Stimulated activated effector memory CD8-positive, alpha-beta T cell treated with anti-CD3 and anti-CD28 coated beads, Interleukin-12 subunit alpha, Interleukin-12 subunit beta, amount 100 ng/mL, for 72 hours (primary cell): ENCODE measurements around the gene WNT9A.

Experiments
- ATAC-seq: fragments of 150-1000 bp; cut with Tn5 transposase; 2 replicates; pipeline ENCODE4 v1.10.0; 2021
- DNase-seq, 2 donors: peaks; one replicate each; pipeline ENCODE4 v3.0.0; 2021 to 2022; ENCODE audit warnings: low spot score in 2 of 2
- H3K27ac Mint-ChIP-seq: one replicate; pipeline ENCODE4 v1.8.0; 2022; ENCODE audit warnings: mild to moderate bottlenecking, mixed read lengths
- H3K36me3 Mint-ChIP-seq: one replicate; pipeline ENCODE4 v1.8.0; 2022; ENCODE audit warnings: mild to moderate bottlenecking, mixed read lengths
- H3K4me1 Mint-ChIP-seq: one replicate; pipeline ENCODE4 v1.8.0; 2022; ENCODE audit warnings: mixed read lengths
- H3K4me3 Mint-ChIP-seq: one replicate; pipeline ENCODE4 v1.8.0; 2022; ENCODE audit warnings: mild to moderate bottlenecking, mixed read lengths
- H3K9me3 Mint-ChIP-seq: one replicate; pipeline ENCODE4 v1.8.0; 2022; ENCODE audit warnings: mixed read lengths

The WNT9A gene

DNA sequence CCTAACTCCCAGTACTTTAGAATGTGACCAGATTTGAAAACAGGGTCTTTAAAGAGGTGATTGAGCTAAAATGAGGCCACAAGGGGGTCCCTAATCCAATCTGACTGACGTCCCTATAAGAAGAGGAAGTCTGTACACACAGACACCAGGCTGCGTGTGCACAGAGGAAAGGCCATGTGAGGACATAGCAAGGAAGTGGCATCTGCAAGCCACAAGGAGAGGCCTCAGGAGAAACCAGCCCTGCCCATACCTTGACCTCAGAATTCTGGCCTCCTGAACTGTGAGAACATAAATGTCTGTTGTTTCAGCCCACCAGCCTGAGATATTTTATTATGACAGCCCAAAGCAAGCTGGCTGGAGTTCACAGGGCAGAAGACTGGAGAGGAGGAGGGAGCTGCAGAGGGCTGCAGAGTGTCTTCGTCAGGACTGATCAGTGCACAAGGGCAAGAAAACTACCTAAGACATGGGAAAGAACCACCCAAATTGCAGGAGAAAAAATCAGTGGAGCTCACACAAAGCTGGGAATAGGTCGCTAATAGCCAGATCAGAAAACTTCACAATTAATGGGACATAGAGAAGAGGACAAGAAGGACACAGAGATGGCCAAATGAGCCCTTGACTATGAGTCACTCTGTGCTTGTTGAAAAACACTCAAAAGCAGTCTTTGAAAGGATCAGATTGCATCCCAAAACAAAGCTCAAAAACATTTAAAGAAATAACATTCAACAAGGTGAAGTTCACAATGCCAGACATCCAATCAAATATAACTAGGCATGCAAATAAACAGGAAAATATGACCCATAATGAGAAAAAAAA lies 14.1 kb upstream of the WNT9A start:
- H3K36me3 Mint-ChIP-seq: no peaks in the 10 kb centered on the region
- no peak overlapping the region for H3K4me3 Mint-ChIP-seq
- DNase-seq (no peak), ATAC-seq (no peak)
- H3K9me3 Mint-ChIP-seq: no peaks in the 10 kb centered on the region
- H3K27ac Mint-ChIP-seq: no peak overlapping the region
- peaks cover 6% of the 10 kb centered on the region for H3K4me1 Mint-ChIP-seq

DNA sequence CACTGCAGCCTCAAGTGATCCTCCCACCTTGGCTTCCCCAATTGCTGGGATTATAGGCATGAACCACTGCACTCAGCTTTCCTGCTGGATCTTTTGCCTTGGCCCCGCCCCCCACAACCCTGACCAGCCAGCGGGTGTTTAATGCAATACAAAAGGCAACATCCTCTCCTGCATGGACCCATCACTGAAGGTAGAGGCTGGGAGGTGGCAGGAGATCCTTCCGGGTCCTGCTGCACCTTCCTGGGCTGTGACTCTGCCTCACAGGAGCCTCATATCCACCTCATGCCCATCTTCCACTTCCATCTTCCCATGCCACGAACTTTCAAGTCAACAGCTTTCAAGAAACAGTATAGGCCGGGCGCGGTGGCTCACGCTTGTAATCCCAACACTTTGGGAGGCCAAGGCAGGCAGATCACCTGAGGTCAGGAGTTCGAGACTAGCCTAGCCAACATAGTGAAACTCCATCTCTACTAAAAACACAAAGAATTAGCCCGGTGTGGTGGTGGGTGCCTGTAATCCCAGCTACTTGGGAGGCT lies 11.7 kb upstream of the WNT9A start:
- Mint-ChIP-seq H3K9me3 (no peaks in the 10 kb centered on the region), H3K36me3 (no peaks in the 10 kb centered on the region), H3K4me3 (no peak overlapping the region), H3K27ac (no peak overlapping the region), H3K4me1 (peaks cover 6% of the 10 kb centered on the region)
- no peak for ATAC-seq
- no peak for DNase-seq

DNA sequence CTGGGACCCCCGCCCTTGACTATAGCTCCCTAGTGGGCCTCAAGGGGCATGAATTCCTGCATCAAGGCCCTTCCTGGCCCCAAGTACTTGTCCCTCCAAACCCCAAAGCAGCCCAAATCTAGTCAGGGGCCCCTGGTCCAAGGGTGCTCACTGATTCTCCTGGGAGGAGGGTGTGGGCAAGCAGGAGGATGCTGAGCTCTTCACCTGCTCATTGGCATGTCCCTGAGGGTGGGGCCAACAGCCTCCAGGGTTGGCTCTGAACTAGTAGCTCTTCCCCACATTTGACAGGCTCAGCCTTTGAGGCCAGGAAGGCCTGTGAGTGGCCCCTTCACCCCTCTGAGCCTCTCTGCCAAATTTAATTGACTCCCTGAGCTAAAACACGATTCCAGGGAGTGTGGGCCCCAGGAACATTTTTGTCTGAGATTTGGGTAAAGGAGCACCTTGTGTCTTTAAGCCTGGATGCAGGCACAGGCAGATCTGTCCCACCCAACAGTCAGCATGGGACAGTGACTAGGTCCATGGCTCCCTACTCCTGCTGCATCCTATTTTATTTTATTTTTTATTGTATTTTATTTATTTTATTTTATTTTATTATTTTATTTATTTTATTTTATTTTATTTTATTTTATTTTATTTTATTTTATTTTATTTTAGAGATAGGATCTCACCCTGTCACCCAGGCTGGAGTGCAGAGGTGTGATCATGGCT lies 11.0 kb upstream of the WNT9A start:
- Mint-ChIP-seq H3K36me3 (no peaks in the 10 kb centered on the region), H3K4me3 (no peak overlapping the region), H3K27ac (no peak overlapping the region), H3K9me3 (no peaks in the 10 kb centered on the region), H3K4me1 (peaks cover 6% of the 10 kb centered on the region)
- DNase-seq (peak in 1 of 2 donors; percentile 1), ATAC-seq (no peak)

DNA sequence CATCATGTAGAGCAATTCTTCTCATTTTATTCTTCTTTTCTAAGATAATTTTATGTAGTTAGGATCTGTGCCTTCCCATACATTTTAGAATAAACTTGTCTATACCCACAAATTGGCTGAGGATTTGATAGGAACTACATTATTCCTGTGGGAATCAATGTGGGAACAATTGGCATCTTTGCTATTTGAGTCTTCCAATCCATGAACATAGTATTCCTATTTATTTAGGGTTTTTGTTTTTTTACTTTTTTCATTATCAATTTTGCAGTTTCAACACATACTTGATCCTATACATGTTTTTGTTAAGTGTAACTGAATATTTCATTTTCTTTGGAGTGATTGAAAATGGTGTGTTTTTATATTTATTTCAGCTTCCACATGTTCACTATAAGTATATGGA lies 8.1 kb upstream of the WNT9A start:
- Mint-ChIP-seq H3K4me3 (no peak overlapping the region), H3K9me3 (no peaks in the 10 kb centered on the region), H3K27ac (no peak overlapping the region), H3K4me1 (no peaks in the 10 kb centered on the region), H3K36me3 (no peaks in the 10 kb centered on the region)
- ATAC-seq (no peak), DNase-seq (no peak)

DNA sequence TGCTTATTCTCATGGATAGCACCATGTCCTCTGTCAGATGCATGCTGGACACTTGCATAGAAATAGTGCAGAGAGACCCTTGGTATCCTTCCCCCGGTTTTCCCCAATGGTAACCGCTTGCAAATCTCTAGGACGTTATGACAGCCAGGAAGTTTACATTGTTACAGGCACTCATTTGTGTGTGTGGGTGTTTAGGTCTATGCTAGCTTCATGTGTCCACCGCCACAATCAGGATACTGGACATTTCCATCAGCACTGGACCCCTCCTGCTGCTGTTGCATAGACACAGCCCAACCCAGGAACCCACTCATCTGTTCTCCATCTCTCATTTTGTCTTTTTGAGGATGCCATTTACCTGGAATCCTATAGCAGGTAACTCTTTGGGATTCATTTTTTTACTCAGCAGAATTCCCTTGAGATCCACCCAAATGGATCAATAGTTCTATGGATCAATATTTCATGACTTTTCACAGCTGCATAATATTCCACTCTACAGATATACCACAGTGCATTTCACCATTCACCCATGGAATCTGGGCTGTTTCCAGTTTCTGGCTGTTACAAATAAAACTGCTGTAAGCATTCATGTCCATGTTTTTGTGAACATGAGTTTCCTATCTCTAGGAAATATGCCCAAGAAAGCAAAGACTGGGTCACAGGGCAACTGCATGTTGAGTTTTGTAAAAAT lies 6.6 kb upstream of the WNT9A start:
- DNase-seq (no peak), ATAC-seq (no peak)
- Mint-ChIP-seq H3K9me3 (no peaks in the 10 kb centered on the region), H3K27ac (no peak overlapping the region), H3K36me3 (no peaks in the 10 kb centered on the region), H3K4me1 (no peaks in the 10 kb centered on the region), H3K4me3 (no peak overlapping the region)

DNA sequence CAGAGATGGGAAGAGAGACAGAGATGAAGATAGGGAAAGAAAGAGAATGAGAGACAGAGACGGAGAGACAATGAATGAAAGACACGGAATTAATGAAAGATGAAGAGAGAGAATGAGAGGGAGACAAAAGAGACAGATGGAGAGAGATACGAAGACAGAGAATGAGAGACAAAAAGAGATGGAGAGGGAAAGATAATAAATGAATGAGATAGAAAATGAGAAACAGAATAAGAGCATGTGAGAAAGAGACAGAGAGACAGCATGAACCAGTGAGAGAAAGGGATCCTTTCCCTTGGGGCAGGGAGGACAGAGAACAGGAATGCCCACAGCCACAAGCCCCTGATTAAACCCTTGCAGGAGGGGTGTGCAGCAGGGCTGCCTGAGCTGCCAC lies 5.3 kb upstream of the WNT9A start:
- ATAC-seq (no peak), DNase-seq (no peak)
- Mint-ChIP-seq H3K27ac (no peak overlapping the region), H3K4me3 (no peak overlapping the region), H3K9me3 (no peaks in the 10 kb centered on the region), H3K4me1 (no peaks in the 10 kb centered on the region), H3K36me3 (no peaks in the 10 kb centered on the region)

DNA sequence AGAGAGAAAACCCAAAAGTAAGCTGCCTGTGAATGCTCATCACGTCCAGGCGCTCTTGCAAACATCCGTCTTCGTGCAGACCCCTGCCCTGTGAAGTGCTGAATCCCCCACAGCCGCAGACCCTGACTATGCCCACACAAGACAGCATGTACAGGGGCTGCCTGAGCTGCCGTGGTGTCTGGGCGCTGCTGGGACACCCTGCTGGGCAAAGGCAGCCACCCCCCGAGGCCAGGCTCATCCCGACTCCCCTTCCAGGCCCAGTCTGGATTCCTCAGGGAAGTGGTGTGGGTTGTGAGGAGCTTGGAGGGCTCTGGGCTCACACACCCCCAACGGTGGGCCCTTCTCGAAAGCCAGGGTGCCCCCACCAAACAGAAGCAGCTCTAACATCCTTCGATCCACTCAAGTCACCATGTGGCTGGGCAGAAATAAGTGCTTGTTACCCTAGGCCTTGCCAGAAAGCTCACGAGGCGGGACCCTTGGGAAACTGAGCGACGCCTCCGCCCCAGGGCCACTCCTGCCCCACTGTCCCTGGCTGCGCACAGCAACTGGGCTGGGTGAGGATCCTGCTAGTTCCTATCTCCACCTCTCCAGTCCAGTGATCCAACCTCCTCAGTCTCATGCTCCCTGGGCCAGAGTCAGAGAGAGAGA lies 4.8 kb upstream of the WNT9A start:
- Mint-ChIP-seq H3K4me3 (no peak overlapping the region), H3K9me3 (no peaks in the 10 kb centered on the region), H3K4me1 (no peaks in the 10 kb centered on the region), H3K36me3 (no peaks in the 10 kb centered on the region), H3K27ac (no peak overlapping the region)
- no peak for ATAC-seq
- DNase-seq: no peak

DNA sequence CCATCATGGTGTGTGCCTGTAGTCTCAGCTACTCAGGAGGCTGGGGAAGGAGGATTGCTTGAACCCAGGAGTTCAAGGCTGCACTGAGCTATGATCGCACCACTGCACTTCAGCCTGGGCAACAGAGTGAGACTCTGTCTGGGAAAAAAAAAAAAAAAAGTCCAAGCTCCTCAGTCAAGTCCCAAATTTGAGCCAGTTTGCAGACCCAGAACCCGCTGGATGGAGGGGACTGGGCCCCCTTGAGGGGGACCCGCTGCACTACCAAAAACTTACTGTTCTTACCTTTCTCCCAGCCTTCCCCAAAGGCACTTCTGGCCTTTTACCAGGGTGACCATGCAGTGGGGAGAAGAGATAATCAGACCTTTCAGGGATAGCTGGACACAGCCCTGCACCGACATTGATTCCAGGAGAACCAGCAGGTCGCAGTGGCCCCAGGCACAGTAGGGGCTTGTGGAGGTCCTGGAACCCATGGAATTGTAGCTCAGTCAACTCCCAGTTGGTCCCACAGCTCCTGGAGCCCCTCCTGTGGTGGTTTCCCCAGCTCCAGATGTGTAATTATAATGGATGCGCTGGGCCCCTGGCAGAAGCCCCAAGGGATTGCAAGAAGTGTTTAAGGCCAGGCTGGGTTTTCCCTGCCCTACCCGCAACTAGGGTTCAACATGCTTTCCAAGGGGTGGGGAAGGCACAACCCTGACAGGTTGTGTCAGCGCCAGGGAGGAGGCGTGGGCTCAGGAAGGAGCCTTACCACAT lies 4.1 kb upstream of the WNT9A start:
- H3K36me3 Mint-ChIP-seq: no peaks in the 10 kb centered on the region

DNA sequence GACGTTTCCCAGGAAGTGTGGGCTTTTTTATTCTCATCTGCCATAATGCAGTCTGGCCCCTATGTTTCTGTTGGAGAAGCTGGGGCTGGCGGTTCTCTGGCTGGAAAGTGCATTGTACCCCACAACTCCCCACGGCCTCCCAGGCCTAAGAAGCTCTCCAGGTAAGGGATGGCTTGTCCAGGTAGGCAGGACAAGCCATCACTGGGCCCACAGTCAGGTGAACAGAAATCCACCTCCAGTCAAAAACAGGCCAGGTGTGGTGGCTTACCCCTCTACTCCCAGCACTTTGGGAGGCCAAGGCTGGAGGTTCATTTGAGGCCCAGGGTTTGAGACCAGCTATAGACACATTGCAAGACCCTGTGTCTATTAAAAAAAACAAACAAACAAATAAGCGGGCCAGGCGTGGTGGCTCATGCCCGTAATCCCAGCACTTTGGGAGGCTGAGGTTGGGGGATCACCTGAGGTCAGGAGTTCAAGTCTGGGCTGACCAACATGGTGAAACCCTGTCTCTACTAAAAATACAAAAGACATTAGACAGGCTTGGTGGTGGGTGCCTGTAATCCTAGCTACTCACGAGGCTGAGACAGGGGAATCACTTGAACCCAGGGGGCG lies 3.1 kb upstream of the WNT9A start:
- H3K9me3 Mint-ChIP-seq: no peaks in the 10 kb centered on the region
- ATAC-seq (no peak), DNase-seq (no peak)
- H3K4me1 Mint-ChIP-seq: peaks cover 6% of the 10 kb centered on the region
- no peak overlapping the region for H3K4me3 Mint-ChIP-seq
- no peak overlapping the region for H3K27ac Mint-ChIP-seq
- no peaks in the 10 kb centered on the region for H3K36me3 Mint-ChIP-seq

More for the DNA sequence above, 4.1 kb upstream of the WNT9A start:
- no peaks in the 10 kb centered on the region for H3K4me1 Mint-ChIP-seq
- H3K4me3 Mint-ChIP-seq: no peak overlapping the region
- no peak overlapping the region for H3K27ac Mint-ChIP-seq
- no peak for DNase-seq
- no peak for ATAC-seq
- no peaks in the 10 kb centered on the region for H3K9me3 Mint-ChIP-seq

DNA sequence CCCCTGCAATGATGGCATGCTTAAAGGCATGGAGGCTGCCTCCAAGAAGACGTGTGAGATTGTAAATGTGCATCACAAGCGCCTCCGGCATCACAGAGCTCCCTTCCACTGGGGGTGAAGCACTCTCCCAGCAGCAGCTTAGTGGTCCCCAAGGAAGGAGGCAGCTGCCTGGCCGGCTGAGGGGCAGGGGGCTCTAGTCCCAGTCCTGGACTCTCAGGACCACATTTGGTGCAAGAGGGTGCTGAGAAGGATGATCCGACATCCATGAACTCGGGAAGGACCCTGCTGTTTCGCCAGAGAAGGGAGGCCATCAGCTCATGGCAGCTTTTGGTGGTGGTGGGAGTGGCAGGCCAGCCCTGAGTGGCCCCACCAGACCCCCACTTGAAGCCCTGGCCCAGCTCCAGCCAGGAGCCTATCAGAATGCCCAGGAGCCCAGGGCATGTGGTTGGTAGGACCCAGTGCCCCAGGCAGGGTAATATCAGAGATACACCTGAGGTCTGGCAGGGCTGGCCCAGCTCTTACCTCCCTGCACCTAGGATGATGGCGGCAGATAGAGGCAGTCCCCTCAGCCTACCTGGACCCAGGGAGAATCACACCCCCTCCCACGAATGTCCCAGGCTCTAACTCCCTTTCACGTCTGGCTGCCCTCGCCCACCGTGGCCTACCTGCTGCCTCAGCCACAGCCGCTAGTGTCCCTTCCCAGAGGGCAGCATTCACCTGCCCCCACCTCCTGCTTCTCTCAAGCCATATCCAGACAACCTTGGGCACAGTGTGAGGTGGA lies 2.4 kb upstream of the WNT9A start:
- Mint-ChIP-seq H3K27ac (no peak overlapping the region), H3K4me1 (peaks cover 6% of the 10 kb centered on the region), H3K4me3 (no peak overlapping the region), H3K36me3 (no peaks in the 10 kb centered on the region), H3K9me3 (no peaks in the 10 kb centered on the region)
- no peak for ATAC-seq
- DNase-seq: no peak

DNA sequence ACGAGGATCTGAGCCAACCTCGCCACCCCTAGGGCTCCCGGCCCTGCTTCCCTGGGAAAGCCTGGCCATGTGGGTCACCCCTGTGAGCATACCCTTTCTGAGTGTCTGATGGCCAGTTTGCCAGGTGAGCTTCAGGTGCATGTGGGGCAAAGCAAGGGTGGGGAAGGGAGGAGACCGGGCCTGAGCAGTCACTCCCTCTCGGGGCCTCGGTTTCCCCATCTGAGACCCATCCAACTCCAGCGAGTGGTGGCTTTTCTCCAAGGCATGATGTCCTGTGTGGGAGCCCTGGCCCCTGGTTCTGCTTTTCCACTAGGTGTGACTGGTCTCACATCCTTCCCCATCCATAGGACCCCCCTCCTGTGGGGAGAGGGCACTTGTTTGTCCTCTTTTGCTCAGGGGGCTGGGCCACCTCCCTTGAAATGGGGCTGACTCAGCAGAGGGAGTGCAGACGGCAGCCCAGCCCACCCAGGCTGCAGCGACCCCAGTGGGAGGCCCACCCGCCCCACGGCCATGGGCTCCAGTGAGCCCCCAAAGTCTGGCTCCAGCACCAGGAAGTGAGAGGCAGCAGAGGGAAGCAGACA lies 1.7 kb upstream of the WNT9A start:
- H3K9me3 Mint-ChIP-seq: no peaks in the 10 kb centered on the region
- no peak for ATAC-seq
- H3K36me3 Mint-ChIP-seq: no peaks in the 10 kb centered on the region
- DNase-seq: no peak
- H3K27ac Mint-ChIP-seq: no peak overlapping the region
- peaks cover 6% of the 10 kb centered on the region for H3K4me1 Mint-ChIP-seq
- H3K4me3 Mint-ChIP-seq: no peak overlapping the region

DNA sequence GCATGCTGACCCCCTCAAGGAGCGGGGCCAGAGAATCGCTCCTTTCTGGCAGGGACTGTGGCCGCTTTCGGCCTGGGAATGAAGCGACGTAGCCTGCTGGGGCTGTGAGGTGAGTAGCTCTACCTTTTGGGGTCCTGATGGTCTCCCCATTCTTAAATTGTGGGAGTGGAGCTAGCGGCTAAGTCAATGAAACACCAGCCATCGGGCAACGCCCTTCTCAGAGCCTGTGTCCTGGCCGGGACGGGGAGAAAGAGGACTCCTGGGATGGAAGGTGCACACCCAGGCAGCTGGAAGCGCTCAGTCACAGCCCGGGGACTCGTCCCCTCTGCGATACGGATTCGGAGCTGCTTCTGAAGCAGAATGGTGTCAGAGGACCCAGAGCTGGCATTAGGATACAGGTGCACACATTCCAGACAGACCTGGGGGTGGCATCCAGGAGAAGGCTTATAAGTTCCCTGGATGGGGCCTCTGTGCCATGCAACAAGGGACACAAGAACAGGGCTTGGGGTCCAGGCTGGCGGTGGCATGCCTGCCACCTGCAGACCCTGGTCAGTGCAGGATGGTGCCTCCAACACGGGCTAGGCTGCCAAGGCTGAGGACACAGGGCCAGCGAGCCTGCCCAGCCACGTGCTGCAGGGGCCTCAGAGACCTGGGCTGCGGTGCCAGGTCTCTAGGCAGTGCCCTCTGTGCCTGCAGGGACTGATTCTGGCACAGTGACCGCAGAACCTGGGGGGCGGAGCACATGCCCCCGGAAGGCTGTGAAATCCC lies 945 bp upstream of the WNT9A start:
- H3K4me1 Mint-ChIP-seq: peaks cover 6% of the 10 kb centered on the region
- ATAC-seq (no peak), DNase-seq (no peak)
- no peaks in the 10 kb centered on the region for H3K9me3 Mint-ChIP-seq
- H3K36me3 Mint-ChIP-seq: no peaks in the 10 kb centered on the region
- H3K4me3 Mint-ChIP-seq: peak overlapping the region; percentile 49
- no peak overlapping the region for H3K27ac Mint-ChIP-seq

DNA sequence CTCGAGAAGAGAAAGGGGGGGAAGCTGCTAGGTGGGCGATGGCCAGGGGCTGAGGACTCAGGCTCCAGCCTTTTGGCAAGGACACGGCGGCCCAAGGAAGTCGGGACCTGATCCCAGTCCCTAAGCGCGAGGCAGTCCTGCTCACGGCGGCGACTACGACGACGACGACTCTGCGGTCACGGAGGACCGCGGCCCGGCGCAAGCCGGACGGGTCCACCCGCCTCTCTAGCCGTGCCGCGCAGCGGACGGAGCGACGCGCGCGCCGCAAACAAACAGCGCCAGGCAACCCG lies 401 bp downstream of the WNT9A start:
- ATAC-seq: no peak
- Mint-ChIP-seq H3K4me1 (peaks cover 6% of the 10 kb centered on the region), H3K4me3 (peak overlapping the region; percentile 68), H3K27ac (no peak overlapping the region), H3K36me3 (no peaks in the 10 kb centered on the region), H3K9me3 (no peaks in the 10 kb centered on the region)
- no peak for DNase-seq
